Caco-2 (cell line): ENCODE results near the gene CISH. TPM values are rescaled to one million over a fixed set of nuclear protein-coding genes. Genes with fewer than 3 reads are reported as not detected.

ENCODE experiments used
- BruUV-seq: library from RNA; stranded (reverse); fragments of 400-500 nt; replicated peaks from 2 replicates; lab custom pipeline; 2021; lab: Mats Ljungman, UMichigan
- CTCF ChIA-PET: fragments of 300-600 bp; sonication (Branson Sonifier 250); formaldehyde crosslinking; loops from one replicate; lab custom pipeline; 2022; ENCODE audit warnings: antibody characterized with exemption; lab: Charles Lee
- POLR2A ChIA-PET: fragments of 300-600 bp; sonication (Branson Sonifier 250); formaldehyde crosslinking; loops from one replicate; lab custom pipeline; 2022; ENCODE audit warnings: antibody characterized with exemption; lab: Charles Lee
- DNase-seq, 2 experiments: peaks; one replicate each; pipeline versions ENCODE4 v3.0.0 to v3.0.0-alpha.2; 2020 to 2022
- H3K27me3 ChIP-seq: replicated peaks from 2 replicates; pipeline ENCODE4 v1.6.0; 2011; ENCODE audit warnings: low read length; ENCODE audit not compliant: control insufficient read depth, insufficient read depth
- H3K36me3 ChIP-seq: 2 replicates; pipeline ENCODE4 v1.5.1; 2011; ENCODE audit warnings: low read length; ENCODE audit not compliant: control insufficient read depth, insufficient read depth
- H3K4me1 ChIP-seq: fragments of 250-450 bp; sonication (Bioruptor Pico); 2 replicates; pipeline ENCODE4 v1.5.1; 2020; ENCODE audit warnings: mild to moderate bottlenecking
- H3K4me3 ChIP-seq: 2 replicates; pipeline ENCODE4 v1.5.1; 2011; ENCODE audit warnings: low read depth, mild to moderate bottlenecking, control low read depth, low read length
- H3K9me3 ChIP-seq: fragments of 250-450 bp; sonication (Bioruptor Pico); 2 replicates; pipeline ENCODE4 v1.5.1; 2020; ENCODE audit warnings: mild to moderate bottlenecking, moderate library complexity
- H3K27ac Mint-ChIP-seq: one replicate; pipeline ENCODE4 v1.8.0; 2022; ENCODE audit warnings: mixed read lengths; ENCODE audit not compliant: unreplicated experiment
- H3K27me3 Mint-ChIP-seq: one replicate; pipeline ENCODE4 v1.8.0; 2022; ENCODE audit warnings: mixed read lengths; ENCODE audit not compliant: insufficient read depth, unreplicated experiment
- H3K36me3 Mint-ChIP-seq: one replicate; pipeline ENCODE4 v1.8.0; 2022; ENCODE audit warnings: mild to moderate bottlenecking, mixed read lengths; ENCODE audit not compliant: insufficient read depth, unreplicated experiment
- H3K4me1 Mint-ChIP-seq: one replicate; pipeline ENCODE4 v1.8.0; 2022; ENCODE audit warnings: low read depth, mixed read lengths; ENCODE audit not compliant: unreplicated experiment
- H3K4me3 Mint-ChIP-seq: one replicate; pipeline ENCODE4 v1.8.0; 2022; ENCODE audit warnings: mild to moderate bottlenecking, moderate library complexity, mixed read lengths; ENCODE audit not compliant: unreplicated experiment
- H3K9me3 Mint-ChIP-seq: one replicate; pipeline ENCODE4 v1.8.0; 2022; ENCODE audit warnings: mixed read lengths; ENCODE audit not compliant: unreplicated experiment
- intact Hi-C: fragments of 100-400 bp; cut with micrococcal nuclease; formaldehyde crosslinking; loops from one replicate; pipeline ENCODE4 v1.10.0; 2022; ENCODE audit not compliant: unreplicated experiment
- total RNA-seq: library from RNA; stranded (reverse); gene quantifications from 2 replicates; pipeline ENCODE4 v1.2.3, GENCODE V29; 2022
- TF ChIP-seq, protein P1 (sequence below), 2 experiments: fragments of 200-600 bp in 1 of 2; IDR thresholded peaks; 1 replicate in 1 of 2; 2 replicates in 1 of 2; pipeline versions ENCODE4 v1.5.1 to v1.8.0; 2011 to 2022; ENCODE audit warnings: antibody characterized with exemption in 1 of 2, control low read depth in 1 of 2, inconsistent platforms in 1 of 2, low read depth in 1 of 2, low read length in 1 of 2, mild to moderate bottlenecking in 1 of 2, moderate library complexity in 1 of 2; ENCODE audit not compliant: insufficient read depth in 1 of 2, severe bottlenecking in 1 of 2, unreplicated experiment in 1 of 2

CISH gene
- total RNA-seq, 1 experiment from 2014 or later, result 2.9 TPM

DNA sequence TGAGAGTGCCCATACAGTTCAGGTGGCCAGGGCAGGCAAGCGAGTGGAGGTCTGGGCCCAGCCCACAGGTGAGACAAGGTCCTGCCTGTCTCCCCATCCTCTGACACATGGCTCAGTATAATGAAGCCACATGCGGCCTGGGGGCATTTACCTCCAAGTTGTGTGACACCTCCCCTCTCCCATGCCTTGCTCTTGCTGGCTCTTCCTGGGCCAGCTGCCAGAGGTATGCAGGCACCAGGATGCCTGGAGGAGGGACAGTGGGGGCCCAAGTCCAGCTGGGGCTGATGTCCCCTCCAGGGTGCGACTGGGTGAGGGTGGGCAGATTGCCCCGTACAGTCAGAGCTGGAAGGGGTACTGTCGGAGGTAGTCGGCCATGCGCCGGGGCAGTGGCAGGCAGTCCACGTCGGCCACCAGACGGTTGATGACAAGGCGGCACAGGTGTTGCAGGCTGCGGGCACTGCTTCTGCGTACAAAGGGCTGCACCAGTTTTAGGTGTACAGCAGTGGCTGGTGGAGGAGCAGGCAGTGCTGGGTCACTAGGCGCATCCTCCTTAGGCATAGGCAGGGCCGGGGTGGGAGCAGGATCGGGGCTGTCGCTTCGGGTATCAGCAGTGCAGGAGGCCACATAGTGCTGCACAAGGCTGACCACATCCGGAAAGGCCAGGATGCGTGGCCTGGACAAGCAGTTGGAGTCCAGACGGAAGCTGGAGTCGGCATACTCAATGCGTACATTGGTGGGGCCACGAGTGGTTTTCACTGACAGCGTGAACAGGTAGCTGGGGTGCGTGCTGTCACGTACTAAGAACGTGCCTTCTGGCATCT, 4.1 kb downstream of the CISH start:
- no peaks in the 10 kb centered on the region for H3K36me3 ChIP-seq
- Mint-ChIP-seq H3K4me1 (peaks cover 17% of the 10 kb centered on the region), H3K27me3 (no peaks in the 10 kb centered on the region), H3K4me3 (no peak overlapping the region), H3K9me3 (no peaks in the 10 kb centered on the region), H3K27ac (no peak overlapping the region), H3K36me3 (peaks cover 16% of the 10 kb centered on the region)
- ChIA-PET POLR2A (no interaction called here), CTCF (no interaction called here)
- no peak for DNase-seq
- BruUV-seq, result no TSS peak
- intact Hi-C loops, result no loop called here
- TF ChIP-seq, protein P1, sequence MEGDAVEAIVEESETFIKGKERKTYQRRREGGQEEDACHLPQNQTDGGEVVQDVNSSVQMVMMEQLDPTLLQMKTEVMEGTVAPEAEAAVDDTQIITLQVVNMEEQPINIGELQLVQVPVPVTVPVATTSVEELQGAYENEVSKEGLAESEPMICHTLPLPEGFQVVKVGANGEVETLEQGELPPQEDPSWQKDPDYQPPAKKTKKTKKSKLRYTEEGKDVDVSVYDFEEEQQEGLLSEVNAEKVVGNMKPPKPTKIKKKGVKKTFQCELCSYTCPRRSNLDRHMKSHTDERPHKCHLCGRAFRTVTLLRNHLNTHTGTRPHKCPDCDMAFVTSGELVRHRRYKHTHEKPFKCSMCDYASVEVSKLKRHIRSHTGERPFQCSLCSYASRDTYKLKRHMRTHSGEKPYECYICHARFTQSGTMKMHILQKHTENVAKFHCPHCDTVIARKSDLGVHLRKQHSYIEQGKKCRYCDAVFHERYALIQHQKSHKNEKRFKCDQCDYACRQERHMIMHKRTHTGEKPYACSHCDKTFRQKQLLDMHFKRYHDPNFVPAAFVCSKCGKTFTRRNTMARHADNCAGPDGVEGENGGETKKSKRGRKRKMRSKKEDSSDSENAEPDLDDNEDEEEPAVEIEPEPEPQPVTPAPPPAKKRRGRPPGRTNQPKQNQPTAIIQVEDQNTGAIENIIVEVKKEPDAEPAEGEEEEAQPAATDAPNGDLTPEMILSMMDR (IDR thresholded peaks at IDR 0.05; ENCODE audit: insufficient read depth in 1 of 2, low read depth in 1 of 2, low read length in 1 of 2, severe bottlenecking in 1 of 2, unreplicated experiment in 1 of 2), result no peak
- H3K4me3 ChIP-seq, result no peak overlapping the region
- no peaks in the 10 kb centered on the region for H3K9me3 ChIP-seq
- no peaks in the 10 kb centered on the region for H3K27me3 ChIP-seq
- H3K4me1 ChIP-seq, result peaks cover 20% of the 10 kb centered on the region

DNA sequence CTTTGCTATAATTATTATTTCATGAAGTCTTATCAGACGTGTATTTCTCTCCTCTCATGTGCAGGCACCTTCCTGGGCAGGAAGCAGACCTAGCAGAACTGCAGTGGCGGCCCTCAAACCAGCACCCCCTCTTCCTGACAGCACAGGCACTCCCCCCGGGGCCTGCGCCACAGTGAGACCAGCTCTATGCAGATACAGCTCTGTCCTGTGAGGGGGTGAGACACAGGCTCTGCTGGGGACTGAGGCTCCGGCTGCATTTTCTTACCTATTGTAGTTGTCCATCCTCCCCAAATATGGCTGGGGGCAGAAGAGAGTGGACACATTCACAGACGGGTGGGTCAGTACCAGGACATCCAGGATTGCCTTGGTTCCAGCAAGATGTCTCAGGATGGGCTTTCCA, 5.0 kb downstream of the CISH start:
- Histone ChIP-seq H3K36me3 (no peaks in the 10 kb centered on the region), H3K27me3 (no peaks in the 10 kb centered on the region), H3K9me3 (no peaks in the 10 kb centered on the region), H3K4me3 (no peak overlapping the region), H3K4me1 (peaks cover 27% of the 10 kb centered on the region)
- H3K4me3 Mint-ChIP-seq, result no peak overlapping the region
- no peaks in the 10 kb centered on the region for H3K9me3 Mint-ChIP-seq
- no TSS peak for BruUV-seq
- H3K27ac Mint-ChIP-seq, result no peak overlapping the region
- no peak for DNase-seq
- no peaks in the 10 kb centered on the region for H3K27me3 Mint-ChIP-seq
- peaks cover 11% of the 10 kb centered on the region for H3K36me3 Mint-ChIP-seq
- TF ChIP-seq, protein P1 (IDR thresholded peaks at IDR 0.05; ENCODE audit: insufficient read depth in 1 of 2, low read depth in 1 of 2, low read length in 1 of 2, severe bottlenecking in 1 of 2, unreplicated experiment in 1 of 2), result no peak
- CTCF ChIA-PET, result no interaction called here
- intact Hi-C loops, result no loop called here
- peaks cover 20% of the 10 kb centered on the region for H3K4me1 Mint-ChIP-seq
- POLR2A ChIA-PET, result no interaction called here

DNA sequence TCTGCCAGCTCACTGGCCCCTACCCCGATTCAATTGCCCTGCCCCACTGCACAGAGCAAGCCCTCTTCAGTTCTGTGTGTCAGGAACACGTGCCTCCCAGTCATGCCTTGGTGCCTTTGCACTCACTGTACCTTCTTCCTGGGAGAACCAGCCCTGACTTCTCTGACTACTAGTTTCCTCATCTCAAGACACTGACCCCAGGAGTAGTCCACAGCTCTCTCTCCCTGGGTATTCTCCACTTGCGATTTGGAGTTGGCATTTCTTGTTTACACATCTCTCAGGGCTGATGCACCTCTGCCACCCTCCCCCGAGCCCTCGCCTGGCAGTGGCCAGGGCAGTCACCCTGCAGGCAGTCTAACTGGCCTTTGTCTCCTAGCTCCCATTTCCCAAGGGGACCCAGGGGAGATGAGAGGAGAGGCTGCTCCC, 5.7 kb downstream of the CISH start:
- BruUV-seq, result no TSS peak
- DNase-seq, result no peak
- H3K4me1 Mint-ChIP-seq, result peaks cover 20% of the 10 kb centered on the region

More for the DNA sequence above, 5.7 kb downstream of the CISH start:
- no peaks in the 10 kb centered on the region for H3K9me3 ChIP-seq
- intact Hi-C loops, result no loop called here
- no peaks in the 10 kb centered on the region for H3K27me3 ChIP-seq
- no peak overlapping the region for H3K4me3 ChIP-seq
- Mint-ChIP-seq H3K27ac (no peak overlapping the region), H3K36me3 (peaks cover 4% of the 10 kb centered on the region), H3K27me3 (no peaks in the 10 kb centered on the region), H3K4me3 (no peak overlapping the region), H3K9me3 (no peaks in the 10 kb centered on the region)
- peaks cover 33% of the 10 kb centered on the region for H3K4me1 ChIP-seq
- TF ChIP-seq, protein P1 (IDR thresholded peaks at IDR 0.05; ENCODE audit: insufficient read depth in 1 of 2, low read depth in 1 of 2, low read length in 1 of 2, severe bottlenecking in 1 of 2, unreplicated experiment in 1 of 2), result no peak
- POLR2A ChIA-PET, result no interaction called here
- no peaks in the 10 kb centered on the region for H3K36me3 ChIP-seq
- CTCF ChIA-PET, result interaction anchor here (1.0 kb wide), 1 partner anchor 35 kb away, joined by 3 read pairs; no protein-coding TSS in a partner anchor
